Stimulated activated CD8-positive, alpha-beta memory T cell treated with anti-CD3 and anti-CD28 coated beads, Interleukin-7, amount 100 ng/mL, for 1 hour (primary cell): ENCODE measurements around the gene SUFU.
"Not testable (repeated sequence)": the region's sequence is repeated elsewhere in the genome, so short reads cannot be mapped to it uniquely, and the experiment has no call there.

ENCODE experiments used
- DNase-seq, 2 donors: peaks; one replicate each; pipeline ENCODE4 v3.0.0-alpha.2; 2020; ENCODE audit warnings: low read depth in 2 of 2

Gene SUFU

GRCh38 chr10:102479651-102480050, 24.1 kb upstream of the SUFU start:
- no peak for DNase-seq

- DNase-seq: no peak
Measured at GRCh38 chr10:102480396-102480795, 23.4 kb upstream of the SUFU start.

GRCh38 chr10:102484021-102484420, 19.8 kb upstream of the SUFU start:
- DNase-seq: no peak

GRCh38 chr10:102485093-102485784, 18.5 kb upstream of the SUFU start:
- DNase-seq: no peak

DNA sequence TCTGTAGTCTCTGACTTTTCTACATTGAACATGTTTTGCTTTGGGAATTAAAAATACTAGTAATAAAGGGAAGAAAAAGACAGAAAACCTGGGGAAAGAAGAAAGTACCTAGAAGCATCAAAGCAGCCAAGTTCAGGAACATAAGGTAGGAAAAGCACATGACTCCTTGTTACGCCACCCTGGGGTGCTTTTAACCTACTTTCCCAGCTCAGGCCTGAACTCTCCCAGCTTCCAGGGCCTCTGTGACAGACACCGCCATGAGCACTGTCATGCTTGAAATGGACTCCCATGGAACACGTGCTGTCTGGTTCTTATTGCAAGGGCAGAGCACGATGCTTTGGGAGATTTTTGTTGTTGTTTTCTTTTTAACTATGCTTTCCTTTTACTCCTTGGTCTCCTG, 12.6 kb upstream of the SUFU start:
- DNase-seq: no peak

DNA sequence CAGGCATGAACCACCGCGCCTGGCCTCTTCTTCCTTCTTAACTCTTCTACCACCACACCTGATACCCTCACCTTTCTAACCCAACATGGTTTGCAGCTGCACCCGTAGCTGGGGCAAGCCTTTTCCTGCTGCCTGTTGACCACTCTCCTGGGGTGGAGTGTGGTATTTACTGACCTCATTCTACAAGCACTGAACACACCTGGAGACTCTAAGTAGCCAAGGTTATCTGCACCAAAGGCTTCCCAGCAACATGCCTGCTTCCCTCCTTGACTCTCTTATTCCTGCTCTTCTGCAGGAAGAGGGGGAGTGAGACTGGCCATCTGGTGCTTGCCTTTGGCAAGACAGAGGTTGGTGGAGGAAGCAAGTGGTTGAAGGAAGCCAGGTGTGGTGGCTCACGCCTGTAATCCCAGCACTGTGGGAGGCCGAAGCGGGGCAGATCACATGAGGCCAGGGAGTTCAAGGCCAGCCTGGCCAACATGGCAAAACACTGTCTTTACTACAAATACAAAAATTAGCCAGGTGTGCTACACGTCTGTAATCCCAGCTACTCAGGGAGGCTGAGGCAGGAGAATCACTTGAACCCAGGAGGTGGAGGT, 11.3 kb upstream of the SUFU start:
- no peak for DNase-seq

DNA sequence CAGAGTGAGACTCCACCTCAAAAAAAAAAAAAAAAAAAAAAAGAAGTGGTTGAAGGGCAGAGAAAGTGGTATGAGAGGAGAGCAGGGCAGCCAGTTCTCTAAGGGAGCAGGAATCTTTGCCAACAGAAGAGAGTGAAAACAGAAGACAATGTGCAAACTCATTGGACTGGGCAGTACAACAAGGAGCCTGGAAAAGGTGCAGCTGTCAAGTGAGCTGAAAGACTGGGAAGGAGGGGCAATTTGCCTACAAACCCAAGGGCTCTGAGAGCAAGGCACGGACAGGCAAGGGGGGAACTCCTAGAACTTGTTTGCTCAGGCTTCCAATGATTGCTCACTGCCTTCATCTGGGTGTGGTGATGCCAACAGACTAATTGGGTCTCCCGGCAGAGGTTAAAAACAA, 10.8 kb upstream of the SUFU start:
- no peak for DNase-seq

- DNase-seq: no peak
Measured at GRCh38 chr10:102493771-102494170, 10.0 kb upstream of the SUFU start.

DNA sequence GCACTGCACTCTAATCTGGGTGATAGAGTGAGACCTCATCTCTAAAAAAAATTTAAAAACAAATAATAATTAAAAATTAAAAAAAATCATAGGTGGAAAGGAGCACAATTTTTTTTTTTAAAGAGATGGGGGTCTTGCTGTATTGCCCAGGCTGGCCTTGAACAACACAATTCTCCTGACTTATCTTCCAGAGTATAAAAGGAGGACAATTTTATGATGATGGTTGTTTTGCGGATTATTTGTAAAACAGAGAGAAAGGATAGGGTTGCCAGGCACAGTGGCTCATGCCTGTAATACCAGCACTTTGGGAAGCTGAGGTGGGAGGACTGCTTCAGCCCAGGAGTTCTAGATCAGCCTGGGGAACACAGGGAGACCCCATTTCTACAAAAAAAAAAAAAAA, 6.2 kb upstream of the SUFU start:
- DNase-seq: no peak

DNA sequence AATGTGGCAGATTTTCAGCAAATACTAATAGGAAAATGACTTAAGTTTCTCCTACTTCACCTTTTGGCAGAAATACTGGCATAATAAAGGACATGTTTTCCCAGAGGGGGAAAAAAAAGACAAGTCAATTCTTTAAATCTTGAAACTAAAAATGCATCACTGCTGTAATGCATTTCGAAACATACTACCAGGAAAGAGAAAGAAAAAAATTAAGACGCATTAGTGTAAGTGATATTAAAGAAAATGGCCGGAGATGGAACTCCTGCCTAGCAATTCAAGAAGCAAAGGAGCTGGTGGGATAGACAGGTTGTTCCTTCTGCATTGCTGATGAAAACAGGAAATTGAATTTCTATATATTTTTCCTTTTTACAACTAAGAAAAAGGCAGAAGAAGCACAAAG, 4.4 kb upstream of the SUFU start:
- no peak for DNase-seq

DNA sequence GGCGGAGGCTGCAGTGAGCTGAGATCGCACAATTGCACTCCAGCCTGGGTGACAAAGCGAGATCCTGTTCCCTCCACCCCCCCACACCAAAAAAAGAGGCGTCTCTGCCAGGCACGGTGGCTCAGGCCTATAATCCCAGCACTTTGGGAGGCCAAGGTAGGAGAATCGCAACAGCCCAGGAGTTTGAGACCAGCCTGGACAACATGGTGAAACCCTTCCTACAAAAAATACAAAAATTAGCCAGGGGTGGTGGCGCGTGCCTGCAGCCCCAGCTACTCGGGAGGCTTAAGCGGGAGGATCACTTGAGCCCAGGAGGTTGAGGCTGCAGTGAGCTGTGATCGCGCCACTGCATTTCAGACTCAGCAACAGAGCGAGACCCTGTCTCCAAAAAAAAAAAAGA, 3.1 kb upstream of the SUFU start:
- DNase-seq: not testable (repeated sequence)

DNA sequence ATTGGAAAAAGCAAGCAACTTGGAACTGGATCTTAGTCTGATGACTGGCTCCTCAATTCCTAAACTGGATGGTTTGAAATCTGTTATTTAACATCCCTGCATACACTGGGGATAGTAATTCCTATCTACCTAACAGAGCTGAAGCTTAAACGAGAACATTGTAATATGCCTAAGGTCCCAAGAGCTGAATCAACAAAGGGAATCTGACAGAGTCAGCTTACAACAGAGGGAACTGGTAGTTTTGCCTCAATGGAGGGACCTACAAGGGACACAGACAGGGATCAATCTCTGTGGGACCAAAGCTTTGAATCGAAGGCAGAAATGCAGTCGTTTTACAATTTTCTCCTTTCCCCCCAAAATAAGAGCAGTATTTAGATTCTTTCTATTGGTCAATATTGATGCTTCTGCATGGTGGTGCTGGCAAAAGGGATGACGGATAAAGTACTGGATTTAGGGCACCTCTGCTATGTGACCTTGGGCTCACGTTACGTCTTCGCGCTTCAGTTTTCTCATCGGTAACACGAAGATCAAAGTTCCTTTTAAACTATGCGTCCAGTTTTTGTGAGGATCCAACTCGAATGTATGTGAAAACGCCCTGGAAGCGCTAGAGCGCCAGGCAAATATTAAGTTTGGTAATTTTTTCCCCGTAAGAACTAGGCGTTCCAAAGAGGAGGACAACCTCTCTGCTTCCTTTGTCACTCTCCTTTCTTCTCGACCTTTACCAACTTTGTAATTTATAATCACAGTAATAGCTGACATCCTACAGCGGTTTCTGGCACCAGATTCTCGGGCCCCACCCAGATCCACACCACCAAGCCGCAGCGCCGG, 2.4 kb upstream of the SUFU start:
- no peak for DNase-seq

DNA sequence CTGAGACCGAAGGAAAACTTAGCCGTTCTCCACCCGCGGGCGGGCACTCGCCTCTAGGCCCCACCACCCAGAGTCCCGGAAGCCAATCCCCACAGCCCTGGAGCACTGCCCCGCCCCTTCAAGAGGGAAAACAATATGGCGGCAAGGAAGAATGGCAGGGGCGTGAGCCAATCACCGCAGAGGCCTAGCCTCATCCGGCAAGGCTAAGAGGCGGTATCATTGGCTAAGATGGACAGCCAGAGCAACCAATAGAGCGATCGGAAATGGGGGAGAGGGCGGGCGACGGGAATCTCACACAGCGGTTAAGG, 1.8 kb upstream of the SUFU start:
- DNase-seq: peak; percentile 89 to 94

- peak; percentile 84 to 90 for DNase-seq
Measured at GRCh38 chr10:102502337-102503151, 1.2 kb upstream of the SUFU start, which contains the start of gene ACTR1A. ACTR1A (minus strand) TSS chr10:102502712; CDS start chr10:102502647, 65 bp downstream.

DNA sequence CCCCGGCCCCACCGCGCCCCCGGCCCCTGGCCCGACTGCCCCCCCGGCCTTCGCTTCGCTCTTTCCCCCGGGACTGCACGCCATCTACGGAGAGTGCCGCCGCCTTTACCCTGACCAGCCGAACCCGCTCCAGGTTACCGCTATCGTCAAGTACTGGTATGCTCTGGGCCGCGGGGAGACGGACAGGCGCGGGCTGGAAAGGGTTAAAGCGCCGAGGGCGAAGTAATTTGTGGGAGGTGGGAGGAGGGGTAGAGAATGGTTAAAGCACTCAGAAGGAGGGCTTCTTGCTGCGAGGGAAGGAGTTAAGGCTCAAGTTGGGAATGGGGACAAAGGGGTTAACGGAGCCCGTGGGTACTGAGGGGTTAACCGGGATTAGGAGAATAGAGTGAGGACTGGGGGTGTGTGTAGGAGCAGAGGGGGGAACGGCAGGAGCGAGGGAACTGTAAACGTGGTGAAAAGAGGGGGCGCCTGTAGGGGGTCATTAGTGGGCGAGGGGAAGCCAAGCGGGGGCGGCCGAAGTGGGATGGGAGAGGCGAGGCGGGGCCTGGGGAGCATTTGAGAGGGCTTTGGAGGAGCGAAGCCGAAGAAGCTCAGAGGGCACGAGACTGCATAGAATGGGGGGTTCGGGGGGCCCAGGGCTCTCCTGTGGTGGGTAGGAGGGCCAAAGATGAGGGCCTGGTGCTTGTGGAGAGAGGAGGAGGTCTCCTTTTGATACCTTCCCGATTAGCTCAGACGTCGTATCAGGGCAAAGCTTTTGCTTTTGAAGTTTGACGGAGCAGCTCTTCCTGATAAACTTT, 605 bp downstream of the SUFU start:
- DNase-seq: no peak

DNA sequence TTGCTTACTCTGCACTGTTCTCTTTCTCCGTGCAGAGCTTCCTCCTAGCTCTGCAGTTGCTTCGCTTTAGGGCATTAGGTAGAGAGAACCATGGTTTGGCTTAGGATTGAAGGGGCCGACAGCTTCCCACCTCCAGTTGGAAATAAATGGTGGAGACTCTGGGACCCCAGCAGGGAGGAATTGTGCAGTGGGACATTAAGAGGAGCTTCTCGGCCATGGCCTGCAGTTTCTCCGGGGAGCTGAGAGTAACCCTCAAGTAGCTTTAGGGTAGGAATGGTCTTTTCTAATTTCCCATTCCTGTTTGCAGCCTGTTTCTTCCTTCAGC, 1.2 kb downstream of the SUFU start:
- DNase-seq: no peak

GRCh38 chr10:102505462-102506115, 1.8 kb downstream of the SUFU start:
- no peak for DNase-seq

GRCh38 chr10:102507521-102507920, 3.7 kb downstream of the SUFU start:
- DNase-seq: no peak

- DNase-seq: no peak
Measured at GRCh38 chr10:102508506-102508905, 4.7 kb downstream of the SUFU start.

DNA sequence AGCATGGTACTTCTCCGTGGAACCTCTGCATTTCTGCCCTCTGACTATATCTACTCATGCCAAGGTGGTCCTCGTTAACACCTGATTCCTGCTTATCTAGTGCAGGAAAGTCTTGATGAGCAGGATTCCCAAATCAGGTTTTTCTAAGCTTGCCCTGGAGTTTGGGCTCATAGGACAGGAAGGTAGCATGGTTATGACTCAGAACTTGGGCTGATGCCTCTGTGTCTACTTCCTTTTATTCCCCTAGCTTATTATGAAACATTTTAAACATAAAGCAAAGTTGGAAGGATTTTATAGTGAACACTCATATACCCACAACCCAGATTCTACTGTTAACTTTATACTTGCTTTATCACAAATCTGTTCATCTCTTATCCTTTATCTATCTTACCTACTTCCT, 5.6 kb downstream of the SUFU start:
- no peak for DNase-seq
